Common myeloid progenitor, CD34-positive (primary cell): ENCODE measurements around the gene POU6F2.
A peak's percentile ranks its signal among the peaks of the same experiment; 100 is the strongest.

Experiments used
- CTCF ChIA-PET: fragments of 350-600 bp; sonication (Branson Sonifier 250); formaldehyde crosslinking; loops from one replicate; lab custom pipeline; 2021; ENCODE audit warnings: antibody characterized with exemption; lab: Charles Lee
- POLR2A ChIA-PET: fragments of 350-600 bp; sonication (Branson Sonifier 250); formaldehyde crosslinking; loops from one replicate; lab custom pipeline; 2021; ENCODE audit warnings: antibody characterized with exemption; lab: Charles Lee
- DNase-seq, 3 donors: peaks; one replicate each; pipeline versions ENCODE4 v3.0.0 to v3.0.0-alpha.2; 2013
- H3K27ac ChIP-seq, 2 experiments: 1 replicate in 1 of 2; 2 replicates in 1 of 2; pipeline ENCODE4 v1.7.0; 2013; ENCODE audit warnings: inconsistent platforms in 2 of 2, low read length in 2 of 2, mild to moderate bottlenecking in 2 of 2, low read depth in 1 of 2, moderate library complexity in 1 of 2; ENCODE audit not compliant: severe bottlenecking in 2 of 2, insufficient read depth in 1 of 2, poor library complexity in 1 of 2
- H3K27me3 ChIP-seq, 5 experiments: replicated peaks in 2 of 5; 1 replicate in 3 of 5; 2 replicates in 2 of 5; pipeline versions ENCODE4 v1.6.1 to v1.7.0; 2013; ENCODE audit warnings: low read length in 4 of 5, mild to moderate bottlenecking in 2 of 5, moderate library complexity in 2 of 5, inconsistent platforms in 1 of 5; ENCODE audit not compliant: insufficient read depth in 5 of 5, control insufficient read depth in 4 of 5
- H3K36me3 ChIP-seq, 4 experiments: 1 replicate in 2 of 4; 2 replicates in 2 of 4; pipeline versions ENCODE4 v1.6.1 to v1.7.0; 2013; ENCODE audit warnings: low read length in 3 of 4, control low read depth in 1 of 4, mild to moderate bottlenecking in 1 of 4; ENCODE audit not compliant: control insufficient read depth in 4 of 4, insufficient read depth in 4 of 4
- H3K4me1 ChIP-seq, 4 experiments: 1 replicate in 3 of 4; 2 replicates in 1 of 4; pipeline versions ENCODE4 v1.6.1 to v1.7.1; 2013; ENCODE audit warnings: low read length in 3 of 4, mild to moderate bottlenecking in 3 of 4, control low read depth in 1 of 4, inconsistent platforms in 1 of 4, moderate library complexity in 1 of 4; ENCODE audit not compliant: control insufficient read depth in 4 of 4, insufficient read depth in 4 of 4; ENCODE audit errors: control extremely low read depth in 1 of 4
- H3K4me3 ChIP-seq, 7 experiments: 1 replicate in 4 of 7; 2 replicates in 3 of 7; pipeline versions ENCODE4 v1.5.1 to v1.7.0; 2013; ENCODE audit warnings: mild to moderate bottlenecking in 7 of 7, low read length in 6 of 7, moderate library complexity in 6 of 7, inconsistent platforms in 2 of 7, low read depth in 2 of 7, control low read depth in 1 of 7; ENCODE audit not compliant: insufficient read depth in 4 of 7, control insufficient read depth in 1 of 7; ENCODE audit errors: extremely low read depth in 1 of 7
- H3K9me3 ChIP-seq, 5 experiments: 1 replicate in 4 of 5; 2 replicates in 1 of 5; pipeline versions ENCODE4 v1.6.1 to v1.7.1; 2013; ENCODE audit warnings: low read length in 4 of 5, mild to moderate bottlenecking in 2 of 5, inconsistent platforms in 1 of 5, low read depth in 1 of 5, moderate library complexity in 1 of 5; ENCODE audit not compliant: control insufficient read depth in 4 of 5, insufficient read depth in 2 of 5; ENCODE audit errors: control extremely low read depth in 1 of 5
- WGBS: methylation state at CpG from one replicate; pipeline ENCODE4 v1.1.5; 2013; ENCODE audit not compliant: insufficient coverage; 5-methylcytosine and 5-hydroxymethylcytosine counted together

Gene POU6F2

DNA sequence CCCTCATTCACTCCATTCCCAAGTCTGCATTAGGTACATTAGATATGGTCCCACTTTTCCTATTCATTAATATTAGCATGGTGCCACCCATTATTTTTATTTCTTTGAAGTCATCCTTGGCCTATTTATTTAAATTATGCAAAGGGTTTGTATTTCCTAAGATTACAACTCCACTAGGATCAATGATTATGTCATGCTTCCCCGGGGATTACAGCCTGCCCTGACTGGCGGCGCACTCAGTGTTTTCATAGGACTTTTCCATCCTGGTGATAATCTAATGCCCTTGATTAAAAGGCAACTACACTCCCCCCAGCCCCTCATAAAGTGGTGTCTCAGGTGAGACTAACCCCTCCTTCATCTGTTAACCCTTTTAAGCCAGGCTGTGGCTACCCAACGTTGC, 187.2 kb downstream of the POU6F2 start:
- POLR2A ChIA-PET, result no interaction called here
- Histone ChIP-seq H3K27ac (no peak overlapping the region), H3K4me1 (no peaks in the 10 kb centered on the region), H3K27me3 (peaks cover 0 to 5% (median 0%) of the 10 kb centered on the region in 5 experiments), H3K36me3 (no peaks in the 10 kb centered on the region), H3K9me3 (no peaks in the 10 kb centered on the region), H3K4me3 (no peak overlapping the region)
- CTCF ChIA-PET, result no interaction called here
- WGBS, result 95% methylated on average over 4 of the region's 4 CpGs
- no peak for DNase-seq

DNA sequence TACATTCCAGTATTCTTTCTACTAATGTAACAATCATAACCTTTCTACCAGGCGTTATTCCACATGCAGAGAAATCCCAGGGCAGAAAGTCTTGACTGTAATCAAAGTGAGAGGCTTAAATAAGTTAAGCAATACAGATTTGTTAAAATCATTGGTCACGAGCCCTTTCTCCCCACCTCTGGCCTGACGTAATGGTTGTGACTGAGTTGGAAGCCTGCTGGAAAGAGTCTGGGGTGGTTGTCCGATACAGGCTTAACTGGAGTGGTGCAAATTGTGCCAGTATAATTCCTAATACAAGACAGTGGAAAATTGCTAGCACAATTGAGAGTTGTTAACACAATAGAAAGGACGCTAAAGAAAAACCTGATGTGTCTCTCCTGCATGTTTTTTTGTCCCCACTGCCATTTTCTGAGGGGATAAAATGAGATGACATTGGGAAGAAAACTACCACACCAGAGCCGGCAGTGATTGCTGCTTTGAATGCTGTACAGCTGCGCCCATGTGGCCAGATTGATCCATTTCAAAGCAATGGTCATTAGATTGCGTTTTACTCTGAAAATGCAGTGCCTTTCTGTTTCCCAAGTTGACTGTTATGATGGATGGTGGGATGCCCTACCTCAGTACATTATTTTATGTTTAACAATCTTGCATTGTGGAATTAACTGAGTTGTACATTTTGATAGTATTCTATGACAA, 190.8 kb downstream of the POU6F2 start:
- Histone ChIP-seq H3K36me3 (no peaks in the 10 kb centered on the region), H3K27me3 (peaks cover 0 to 4% (median 0%) of the 10 kb centered on the region in 5 experiments), H3K4me3 (no peak overlapping the region), H3K9me3 (no peaks in the 10 kb centered on the region), H3K27ac (no peak overlapping the region), H3K4me1 (no peaks in the 10 kb centered on the region)
- CTCF ChIA-PET, result no interaction called here
- WGBS, result 100% methylated on average over 5 of the region's 8 CpGs
- DNase-seq, result no peak
- POLR2A ChIA-PET, result no interaction called here

DNA sequence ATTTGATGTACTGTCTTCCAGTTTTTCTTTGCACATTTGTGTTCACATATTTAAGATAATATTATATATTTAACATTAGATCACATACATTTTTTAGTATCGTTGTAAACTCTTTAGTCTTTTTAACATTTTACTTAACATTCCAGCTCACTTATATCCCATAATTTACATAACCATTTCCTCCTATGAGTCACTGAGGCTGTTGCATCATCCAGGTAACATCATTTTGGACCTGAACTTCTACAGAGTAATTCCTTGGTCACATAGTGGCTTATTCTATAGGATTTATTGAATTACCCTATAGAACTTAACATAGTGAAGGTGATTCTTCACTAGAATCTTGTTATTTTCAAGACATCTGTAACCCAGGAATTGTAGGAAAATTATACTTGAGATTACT, 194.4 kb downstream of the POU6F2 start:
- no peaks in the 10 kb centered on the region for H3K4me1 ChIP-seq
- WGBS, result no CpG with 5 or more reads among the region's 1 CpG
- H3K36me3 ChIP-seq, result no peaks in the 10 kb centered on the region
- H3K4me3 ChIP-seq, result no peak overlapping the region
- ChIA-PET CTCF (no interaction called here), POLR2A (no interaction called here)
- peaks cover 0 to 1% (median 0%) of the 10 kb centered on the region in 5 experiments for H3K27me3 ChIP-seq
- DNase-seq, result no peak
- no peaks in the 10 kb centered on the region for H3K9me3 ChIP-seq
- H3K27ac ChIP-seq, result no peak overlapping the region

DNA sequence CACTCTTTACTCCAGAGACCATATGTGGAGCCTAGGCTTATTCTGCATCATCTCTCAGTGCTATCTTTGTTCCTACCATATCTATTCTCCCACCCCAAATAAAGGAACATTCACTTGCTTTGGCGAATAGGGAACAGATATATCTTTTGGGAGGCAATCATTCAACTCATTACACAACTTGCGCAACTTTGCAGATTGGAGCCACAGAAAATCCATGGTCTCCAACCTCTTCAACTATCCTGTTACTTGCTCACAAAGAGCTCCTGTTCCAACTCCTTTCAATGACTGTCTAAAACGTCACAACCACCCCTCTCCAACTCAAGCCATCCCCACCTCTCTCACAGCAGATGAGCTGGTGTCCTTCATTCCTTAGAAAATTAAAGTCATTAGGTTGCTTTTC, 203.7 kb downstream of the POU6F2 start:
- CTCF ChIA-PET, result no interaction called here
- no peaks in the 10 kb centered on the region for H3K9me3 ChIP-seq
- no peaks in the 10 kb centered on the region for H3K4me1 ChIP-seq
- DNase-seq, result no peak
- H3K27me3 ChIP-seq, result peaks cover 0 to 3% (median 0%) of the 10 kb centered on the region in 5 experiments
- POLR2A ChIA-PET, result no interaction called here
- H3K36me3 ChIP-seq, result no peaks in the 10 kb centered on the region
- 92% methylated on average over 2 of the region's 3 CpGs for WGBS
- H3K4me3 ChIP-seq, result no peak overlapping the region
- H3K27ac ChIP-seq, result no peak overlapping the region

DNA sequence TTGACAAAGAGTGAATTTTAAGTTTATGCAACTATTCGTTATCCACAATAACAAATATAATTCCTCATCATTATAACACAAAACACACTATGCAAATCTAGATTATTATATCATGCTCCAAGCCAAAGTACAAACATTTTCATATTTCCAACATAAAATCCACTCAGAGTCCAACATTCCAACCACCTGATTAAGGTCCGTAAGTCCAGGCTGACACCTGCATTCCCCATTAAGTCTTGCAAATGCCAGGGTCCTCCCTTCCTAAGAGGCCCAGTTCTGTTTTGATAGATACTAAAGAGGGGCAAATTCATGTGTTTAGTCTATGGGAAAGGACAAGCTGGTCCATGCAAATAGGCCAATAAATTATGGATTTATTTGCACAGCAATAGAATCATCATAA, 206.1 kb downstream of the POU6F2 start:
- H3K27me3 ChIP-seq, result peaks cover 0 to 7% (median 0%) of the 10 kb centered on the region in 5 experiments
- H3K9me3 ChIP-seq, result no peaks in the 10 kb centered on the region
- CTCF ChIA-PET, result no interaction called here
- POLR2A ChIA-PET, result no interaction called here
- 100% methylated on average over 1 of the region's 2 CpGs for WGBS
- DNase-seq, result no peak
- H3K4me3 ChIP-seq, result no peak overlapping the region
- no peaks in the 10 kb centered on the region for H3K36me3 ChIP-seq
- no peak overlapping the region for H3K27ac ChIP-seq
- H3K4me1 ChIP-seq, result no peaks in the 10 kb centered on the region

DNA sequence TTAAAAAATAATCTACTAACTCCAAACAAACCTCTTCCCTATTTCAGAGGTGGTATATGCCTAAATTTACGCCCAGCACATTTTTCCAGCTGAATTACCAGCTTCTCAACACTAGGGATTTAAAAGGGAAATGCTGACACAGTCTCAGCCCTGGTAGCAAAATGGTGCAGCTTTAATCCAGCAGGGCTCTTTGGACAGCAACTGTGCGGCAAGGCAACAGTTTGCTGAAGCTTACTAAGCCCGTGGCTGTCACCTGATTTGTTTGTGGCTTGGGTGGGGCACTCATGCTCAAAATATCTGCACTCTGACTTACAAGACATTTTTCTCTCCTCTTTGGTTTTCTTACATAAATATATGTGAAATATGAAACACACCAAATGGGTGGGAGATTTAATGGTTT, 206.7 kb downstream of the POU6F2 start:
- DNase-seq, result peak in 1 of 3 donors; percentile 2
- H3K36me3 ChIP-seq, result no peaks in the 10 kb centered on the region
- no peaks in the 10 kb centered on the region for H3K4me1 ChIP-seq
- no peak overlapping the region for H3K27ac ChIP-seq
- H3K4me3 ChIP-seq, result no peak overlapping the region
- peaks cover 0 to 7% (median 0%) of the 10 kb centered on the region in 5 experiments for H3K27me3 ChIP-seq
- CTCF ChIA-PET, result no interaction called here
- WGBS, result 100% methylated on average over 1 of the region's 3 CpGs
- H3K9me3 ChIP-seq, result no peaks in the 10 kb centered on the region
- POLR2A ChIA-PET, result no interaction called here

DNA sequence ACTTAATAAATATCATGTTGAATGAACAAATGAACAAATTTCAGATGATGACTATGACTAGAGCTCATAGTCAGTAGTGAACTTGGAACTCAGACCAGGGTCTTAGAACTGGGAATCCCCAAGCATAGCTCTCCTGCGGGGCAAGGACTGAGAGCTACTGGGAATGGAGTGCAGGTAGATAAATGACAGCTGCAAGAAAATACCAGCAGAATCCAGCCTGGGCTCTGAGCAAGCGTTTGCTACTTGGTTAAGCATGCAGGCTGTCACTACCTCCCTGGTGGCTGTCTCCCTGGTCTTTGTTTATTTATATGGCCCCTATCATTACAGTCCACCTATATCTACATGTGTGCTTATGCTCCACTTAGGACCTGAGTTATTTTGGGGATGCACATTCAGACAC, 208.4 kb downstream of the POU6F2 start:
- POLR2A ChIA-PET, result no interaction called here
- CTCF ChIA-PET, result no interaction called here
- Histone ChIP-seq H3K27me3 (peaks cover 0 to 7% (median 0%) of the 10 kb centered on the region in 5 experiments), H3K27ac (no peak overlapping the region), H3K9me3 (no peaks in the 10 kb centered on the region), H3K4me1 (no peaks in the 10 kb centered on the region), H3K4me3 (no peak overlapping the region), H3K36me3 (no peaks in the 10 kb centered on the region)
- 90% methylated on average over 2 of the region's 2 CpGs for WGBS
- DNase-seq, result no peak
